ENCODE data around the gene FOXO6. TPM values are rescaled to one million over a fixed set of nuclear protein-coding genes. Genes with fewer than 3 reads are reported as not detected.

Gene FOXO6
- total RNA-seq, 1 donor from 2014 or later = 2.1 TPM

- Histone ChIP-seq H3K4me3 (no peak overlapping the region), H3K36me3 (no peaks in the 10 kb centered on the region), H3K4me1 (no peaks in the 10 kb centered on the region), H3K9me3 (replicated peaks) (peaks cover 17% of the 10 kb centered on the region), H3K27me3 (ENCODE audit: low read depth) (peaks cover 17% of the 10 kb centered on the region), H3K27ac (replicated peaks) (no peak overlapping the region)
- no peak for DNase-seq
- intact Hi-C loops (cut with micrococcal nuclease) = no loop called here
- TF ChIP-seq CTCF (IDR thresholded peaks at IDR 0.05; ENCODE audit: borderline replicate concordance) = no peak
Measured at GRCh38 chr1:41340655-41341364, 20.4 kb upstream of the FOXO6 start.

GRCh38 chr1:41341365-41341683, 19.9 kb upstream of the FOXO6 start:
- Histone ChIP-seq H3K4me3 (no peak overlapping the region), H3K4me1 (no peaks in the 10 kb centered on the region), H3K36me3 (no peaks in the 10 kb centered on the region), H3K27ac (replicated peaks) (no peak overlapping the region), H3K9me3 (replicated peaks) (peaks cover 17% of the 10 kb centered on the region), H3K27me3 (ENCODE audit: low read depth) (peaks cover 17% of the 10 kb centered on the region)
- no peak for TF ChIP-seq CTCF (IDR thresholded peaks at IDR 0.05; ENCODE audit: borderline replicate concordance)
- intact Hi-C loops (cut with micrococcal nuclease) = no loop called here
- no peak for DNase-seq

GRCh38 chr1:41341772-41342562, 19.3 kb upstream of the FOXO6 start:
- no peak for TF ChIP-seq CTCF (IDR thresholded peaks at IDR 0.05; ENCODE audit: borderline replicate concordance)
- no peak for DNase-seq
- Histone ChIP-seq H3K27me3 (ENCODE audit: low read depth) (peaks cover 17% of the 10 kb centered on the region), H3K4me1 (no peaks in the 10 kb centered on the region), H3K4me3 (no peak overlapping the region), H3K9me3 (replicated peaks) (peaks cover 17% of the 10 kb centered on the region), H3K27ac (replicated peaks) (no peak overlapping the region), H3K36me3 (no peaks in the 10 kb centered on the region)
- intact Hi-C loops (cut with micrococcal nuclease) = no loop called here

- no peak for DNase-seq
- Histone ChIP-seq H3K36me3 (no peaks in the 10 kb centered on the region), H3K9me3 (replicated peaks) (peaks cover 17% of the 10 kb centered on the region), H3K27me3 (ENCODE audit: low read depth) (peaks cover 15% of the 10 kb centered on the region), H3K4me1 (no peaks in the 10 kb centered on the region), H3K27ac (replicated peaks) (no peak overlapping the region), H3K4me3 (no peak overlapping the region)
- intact Hi-C loops (cut with micrococcal nuclease) = no loop called here
- TF ChIP-seq CTCF (IDR thresholded peaks at IDR 0.05; ENCODE audit: borderline replicate concordance) = no peak
Measured at GRCh38 chr1:41342774-41343355, 18.4 kb upstream of the FOXO6 start.

- no peaks in the 10 kb centered on the region for H3K4me1 ChIP-seq
- peaks cover 13% of the 10 kb centered on the region for H3K27me3 ChIP-seq (ENCODE audit: low read depth)
- DNase-seq = no peak
- no peaks in the 10 kb centered on the region for H3K36me3 ChIP-seq
- no peak overlapping the region for H3K27ac ChIP-seq (replicated peaks)
- no peak overlapping the region for H3K4me3 ChIP-seq
- intact Hi-C loops (cut with micrococcal nuclease) = no loop called here
- H3K9me3 ChIP-seq (replicated peaks) = peaks cover 7% of the 10 kb centered on the region
- no peak for TF ChIP-seq CTCF (IDR thresholded peaks at IDR 0.05; ENCODE audit: borderline replicate concordance)
Measured at GRCh38 chr1:41343790-41344699, 17.2 kb upstream of the FOXO6 start.
